ENCODE measurements around the gene PIAS4. TPM values are rescaled to one million over a fixed set of nuclear protein-coding genes. Genes with fewer than 3 reads are reported as not detected.

Gene PIAS4
- total and polyA plus RNA-seq, 10 of the 15 experiments (the other 5 are each of a cell fraction or from before 2014, with no cell fraction given): 0.13 to 25.1 (median 11.3) TPM

DNA sequence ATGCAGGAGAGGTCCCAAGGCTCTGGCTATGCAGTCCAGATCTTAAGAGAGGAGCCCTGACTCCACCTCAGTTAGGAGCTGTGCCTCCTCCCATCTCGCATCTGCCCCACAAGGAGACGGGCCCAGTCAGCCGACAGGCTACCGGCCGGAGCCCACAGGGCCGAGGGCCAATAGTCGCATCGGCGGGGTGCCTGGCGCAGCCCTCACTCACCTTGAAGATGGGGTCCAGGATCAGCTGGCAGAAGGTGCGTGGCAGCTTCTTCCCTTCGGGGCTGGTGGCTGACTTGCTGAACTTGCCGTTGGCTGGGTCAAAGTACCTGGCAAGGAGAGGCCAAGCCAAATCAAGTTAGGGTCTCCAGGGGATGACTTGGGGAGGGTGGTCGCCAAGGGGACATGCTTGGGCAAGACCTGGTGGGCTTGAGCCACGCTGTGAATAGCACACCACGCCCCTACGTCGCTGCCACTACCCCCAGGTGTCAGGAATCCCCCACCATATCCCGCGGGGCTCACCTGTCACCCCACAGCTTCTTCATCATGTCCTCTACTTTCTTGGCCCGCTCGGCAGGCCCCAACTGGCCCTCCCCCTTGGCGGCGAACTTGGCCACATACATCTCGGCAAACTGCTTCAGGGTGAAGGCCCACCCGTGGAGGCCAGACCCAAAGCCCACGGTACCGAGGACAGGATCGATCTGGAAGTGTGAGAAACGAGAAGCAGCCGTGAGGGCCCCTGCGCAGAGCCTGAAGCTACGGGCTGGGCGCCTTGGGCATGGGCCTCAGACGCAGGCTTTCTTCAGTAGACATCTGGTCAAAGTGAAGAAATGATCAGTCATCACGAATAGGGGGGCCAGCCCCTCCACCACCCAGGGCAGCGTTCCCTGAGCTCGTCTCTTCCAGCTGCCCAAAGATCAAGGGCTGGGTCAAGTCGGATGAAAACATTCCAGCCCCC lies 25.5 kb upstream of the PIAS4 start (continued):
- TF ChIP-seq CHD2 (IDR thresholded peaks at IDR 0.05; ENCODE audit: borderline replicate concordance, low read depth, low read length): no peak
- no peak for TF ChIP-seq BRCA1 (IDR thresholded peaks at IDR 0.05; ENCODE audit: low read depth, low read length)
- TF ChIP-seq, protein P1, sequence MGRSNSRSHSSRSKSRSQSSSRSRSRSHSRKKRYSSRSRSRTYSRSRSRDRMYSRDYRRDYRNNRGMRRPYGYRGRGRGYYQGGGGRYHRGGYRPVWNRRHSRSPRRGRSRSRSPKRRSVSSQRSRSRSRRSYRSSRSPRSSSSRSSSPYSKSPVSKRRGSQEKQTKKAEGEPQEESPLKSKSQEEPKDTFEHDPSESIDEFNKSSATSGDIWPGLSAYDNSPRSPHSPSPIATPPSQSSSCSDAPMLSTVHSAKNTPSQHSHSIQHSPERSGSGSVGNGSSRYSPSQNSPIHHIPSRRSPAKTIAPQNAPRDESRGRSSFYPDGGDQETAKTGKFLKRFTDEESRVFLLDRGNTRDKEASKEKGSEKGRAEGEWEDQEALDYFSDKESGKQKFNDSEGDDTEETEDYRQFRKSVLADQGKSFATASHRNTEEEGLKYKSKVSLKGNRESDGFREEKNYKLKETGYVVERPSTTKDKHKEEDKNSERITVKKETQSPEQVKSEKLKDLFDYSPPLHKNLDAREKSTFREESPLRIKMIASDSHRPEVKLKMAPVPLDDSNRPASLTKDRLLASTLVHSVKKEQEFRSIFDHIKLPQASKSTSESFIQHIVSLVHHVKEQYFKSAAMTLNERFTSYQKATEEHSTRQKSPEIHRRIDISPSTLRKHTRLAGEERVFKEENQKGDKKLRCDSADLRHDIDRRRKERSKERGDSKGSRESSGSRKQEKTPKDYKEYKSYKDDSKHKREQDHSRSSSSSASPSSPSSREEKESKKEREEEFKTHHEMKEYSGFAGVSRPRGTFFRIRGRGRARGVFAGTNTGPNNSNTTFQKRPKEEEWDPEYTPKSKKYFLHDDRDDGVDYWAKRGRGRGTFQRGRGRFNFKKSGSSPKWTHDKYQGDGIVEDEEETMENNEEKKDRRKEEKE (IDR thresholded peaks at IDR 0.05): no peak
- TF ChIP-seq, protein P2, sequence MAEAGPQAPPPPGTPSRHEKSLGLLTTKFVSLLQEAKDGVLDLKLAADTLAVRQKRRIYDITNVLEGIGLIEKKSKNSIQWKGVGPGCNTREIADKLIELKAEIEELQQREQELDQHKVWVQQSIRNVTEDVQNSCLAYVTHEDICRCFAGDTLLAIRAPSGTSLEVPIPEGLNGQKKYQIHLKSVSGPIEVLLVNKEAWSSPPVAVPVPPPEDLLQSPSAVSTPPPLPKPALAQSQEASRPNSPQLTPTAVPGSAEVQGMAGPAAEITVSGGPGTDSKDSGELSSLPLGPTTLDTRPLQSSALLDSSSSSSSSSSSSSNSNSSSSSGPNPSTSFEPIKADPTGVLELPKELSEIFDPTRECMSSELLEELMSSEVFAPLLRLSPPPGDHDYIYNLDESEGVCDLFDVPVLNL (IDR thresholded peaks at IDR 0.05; ENCODE audit: low read depth, low read length): no peak
